Measurements from ENCODE around the gene ADNP.
"Not testable (repeated sequence)": the region's sequence is repeated elsewhere in the genome, so short reads cannot be mapped to it uniquely, and the experiment has no call there.

Gene ADNP

GRCh38 chr20:50931306-50932015 is at the start of gene ADNP:
Gene ADNP (minus strand): TSS chr20:50931437. CDS start chr20:50903996, 27,441 bp downstream.
- peak; percentile 90 for DNase-seq (ENCODE audit: low spot score)

- no peak for DNase-seq (ENCODE audit: low spot score)
Measured at GRCh38 chr20:50980071-50980681, 48.9 kb upstream of the ADNP start.

- DNase-seq (ENCODE audit: low spot score): not testable (repeated sequence)
Measured at GRCh38 chr20:50978533-50978932, 47.3 kb upstream of the ADNP start.

GRCh38 chr20:50977066-50978021 is 46.1 kb upstream of the ADNP start:
- no peak for DNase-seq (ENCODE audit: low spot score)

- no peak for DNase-seq (ENCODE audit: low spot score)
Measured at GRCh38 chr20:50975701-50976330, 44.6 kb upstream of the ADNP start.

GRCh38 chr20:50969912-50970311 is 38.7 kb upstream of the ADNP start:
- DNase-seq (ENCODE audit: low spot score): no peak

- DNase-seq (ENCODE audit: low spot score): no peak
Measured at GRCh38 chr20:50969435-50969834, 38.2 kb upstream of the ADNP start.

- DNase-seq (ENCODE audit: low spot score): no peak
Measured at GRCh38 chr20:50968289-50968688, 37.1 kb upstream of the ADNP start.

- DNase-seq (ENCODE audit: low spot score): no peak
Measured at GRCh38 chr20:50967586-50967985, 36.3 kb upstream of the ADNP start.

- no peak for DNase-seq (ENCODE audit: low spot score)
Measured at GRCh38 chr20:50959543-50960126, 28.4 kb upstream of the ADNP start.

- DNase-seq (ENCODE audit: low spot score): peak; percentile 86
Measured at GRCh38 chr20:50958615-50959542, 27.6 kb upstream of the ADNP start, which contains the start of gene MOCS3. Gene MOCS3 (plus strand): TSS chr20:50958818. CDS start chr20:50958843, 25 bp downstream.

- DNase-seq (ENCODE audit: low spot score): peak; percentile 88
Measured at GRCh38 chr20:50957798-50958614, 26.8 kb upstream of the ADNP start, which contains the start of gene DPM1. Gene DPM1 (minus strand): TSS chr20:50958532. CDS start chr20:50958523, 9 bp downstream.

- DNase-seq (ENCODE audit: low spot score): no peak
Measured at GRCh38 chr20:50957276-50957675, 26.0 kb upstream of the ADNP start.

- DNase-seq (ENCODE audit: low spot score): peak; percentile 19
Measured at GRCh38 chr20:50953821-50954220, 22.6 kb upstream of the ADNP start.

- DNase-seq (ENCODE audit: low spot score): no peak
Measured at GRCh38 chr20:50953196-50953595, 22.0 kb upstream of the ADNP start.

- no peak for DNase-seq (ENCODE audit: low spot score)
Measured at GRCh38 chr20:50948132-50948785, 17.0 kb upstream of the ADNP start.

- no peak for DNase-seq (ENCODE audit: low spot score)
Measured at GRCh38 chr20:50943069-50943468, 11.8 kb upstream of the ADNP start.

GRCh38 chr20:50933589-50933988 is 2.4 kb upstream of the ADNP start:
- DNase-seq (ENCODE audit: low spot score): no peak

GRCh38 chr20:50932691-50933280 is 1.5 kb upstream of the ADNP start:
- no peak for DNase-seq (ENCODE audit: low spot score)
